GM19452 (cell line): Measurements from ENCODE around the gene IVD.
A peak's percentile ranks its signal among the peaks of the same experiment; 100 is the strongest.

Experiments used
- ATAC-seq: cut with Tn5 transposase; IDR thresholded peaks from one replicate; pipeline ENCODE4 v1.9.1; 2021; ENCODE audit not compliant: unreplicated experiment

The IVD gene

DNA sequence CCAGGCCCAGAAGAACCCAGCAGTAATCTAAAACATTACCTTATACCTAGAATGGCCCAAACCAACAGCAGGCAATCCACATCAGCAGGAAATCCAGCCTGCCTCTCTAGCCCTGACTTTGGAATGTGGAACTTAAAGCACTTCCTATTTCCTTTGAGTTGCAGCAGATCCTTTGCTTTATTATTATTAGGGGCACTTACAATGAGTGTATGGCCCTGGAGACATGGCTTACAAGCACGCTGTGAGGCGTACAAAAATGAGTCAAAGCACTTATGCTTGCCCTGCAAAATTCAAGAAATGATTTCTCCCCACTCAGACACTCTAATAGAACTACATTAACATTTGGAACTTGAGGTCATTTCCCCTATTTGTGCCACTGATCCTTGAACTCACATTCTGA, 32.6 kb upstream of the IVD start:
- no peak for ATAC-seq

DNA sequence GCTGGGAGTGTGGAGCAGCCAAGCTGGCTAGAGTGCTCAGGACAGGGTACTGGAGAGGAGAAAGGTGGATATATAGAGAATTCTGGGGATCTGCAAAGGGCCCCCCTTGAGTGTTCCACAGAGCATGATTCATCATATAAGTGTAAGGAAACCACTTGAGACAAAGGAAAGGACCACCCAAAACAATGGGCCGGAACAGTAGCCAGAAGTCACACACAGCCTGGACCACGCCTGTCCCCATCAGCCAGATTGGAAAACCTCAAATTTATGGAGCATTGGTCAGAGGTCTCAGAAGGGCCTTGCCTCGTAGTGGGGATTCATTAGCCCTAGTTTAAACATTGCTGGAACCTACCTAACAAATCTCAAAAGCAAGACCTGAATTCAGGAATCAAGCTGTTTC, 28.0 kb upstream of the IVD start:
- ATAC-seq, result no peak

GRCh38 chr15:40379374-40379773, 26.2 kb upstream of the IVD start:
- no peak for ATAC-seq

- no peak for ATAC-seq
Observed at GRCh38 chr15:40379853-40380252, 25.7 kb upstream of the IVD start.

GRCh38 chr15:40380636-40381035, 25.0 kb upstream of the IVD start:
- no peak for ATAC-seq

GRCh38 chr15:40381818-40382529, 23.6 kb upstream of the IVD start:
- no peak for ATAC-seq

- peak; percentile 92 for ATAC-seq
Observed at GRCh38 chr15:40382580-40383456, 22.8 kb upstream of the IVD start, which contains the start of gene KNSTRN. TSS of gene KNSTRN (plus strand) at chr15:40382721. CDS start at chr15:40382836, 115 bp downstream.

DNA sequence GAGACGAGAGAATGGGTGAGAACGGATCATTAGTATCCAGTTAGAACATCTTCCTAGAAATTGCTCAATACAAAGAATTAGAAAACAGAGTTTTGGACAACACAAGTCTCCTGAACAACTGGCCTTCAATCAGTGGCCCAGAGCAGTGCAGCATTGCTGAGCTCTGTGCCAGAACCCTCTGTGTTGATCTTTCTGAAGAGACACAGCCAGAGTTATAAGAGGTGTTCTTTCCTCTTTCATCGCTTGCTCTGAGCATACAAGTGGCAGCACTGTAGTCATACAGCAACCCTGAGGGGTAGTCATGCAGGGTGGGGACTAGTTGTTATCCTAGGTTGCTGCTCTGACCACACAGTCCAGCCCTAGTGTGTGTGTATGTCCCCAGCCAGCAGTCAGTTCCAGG, 19.1 kb upstream of the IVD start:
- no peak for ATAC-seq

GRCh38 chr15:40388941-40389823, 16.4 kb upstream of the IVD start:
- ATAC-seq, result no peak

DNA sequence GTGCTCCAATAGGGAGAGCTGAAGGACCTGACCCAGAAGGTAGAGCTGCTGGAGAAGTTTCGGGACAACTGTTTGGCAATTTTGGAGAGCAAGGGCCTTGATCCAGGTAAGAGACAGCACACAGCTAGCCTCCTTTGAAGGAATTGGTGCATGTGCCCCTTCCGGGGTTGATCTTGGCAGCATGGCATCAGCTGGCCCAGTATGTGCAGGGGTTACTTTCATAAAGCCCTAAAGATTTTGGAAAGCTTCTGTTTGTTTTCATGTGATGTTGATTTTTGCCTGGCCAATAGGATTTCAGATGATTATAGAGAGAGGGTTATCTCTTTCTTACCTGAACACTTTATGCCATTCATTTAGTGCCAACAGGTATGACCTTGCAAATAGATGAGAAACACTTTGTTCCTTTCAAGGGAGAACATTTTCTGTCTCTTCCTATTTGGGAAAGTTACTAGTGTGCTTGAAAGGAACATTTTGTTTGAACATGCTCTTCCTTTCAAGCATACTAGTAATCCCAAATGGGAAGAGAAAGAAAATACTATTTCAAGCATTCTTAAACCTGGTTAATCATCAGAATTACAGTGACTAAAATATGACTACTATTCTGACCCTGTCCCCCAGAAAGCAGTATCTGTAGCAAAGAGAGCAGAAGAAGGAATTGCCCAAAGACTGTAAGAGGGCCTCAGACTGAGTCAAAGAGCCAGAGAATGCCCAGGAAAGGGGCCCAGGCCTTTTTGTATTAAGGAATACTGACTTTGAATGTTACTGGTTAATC, 15.6 kb upstream of the IVD start:
- no peak for ATAC-seq

DNA sequence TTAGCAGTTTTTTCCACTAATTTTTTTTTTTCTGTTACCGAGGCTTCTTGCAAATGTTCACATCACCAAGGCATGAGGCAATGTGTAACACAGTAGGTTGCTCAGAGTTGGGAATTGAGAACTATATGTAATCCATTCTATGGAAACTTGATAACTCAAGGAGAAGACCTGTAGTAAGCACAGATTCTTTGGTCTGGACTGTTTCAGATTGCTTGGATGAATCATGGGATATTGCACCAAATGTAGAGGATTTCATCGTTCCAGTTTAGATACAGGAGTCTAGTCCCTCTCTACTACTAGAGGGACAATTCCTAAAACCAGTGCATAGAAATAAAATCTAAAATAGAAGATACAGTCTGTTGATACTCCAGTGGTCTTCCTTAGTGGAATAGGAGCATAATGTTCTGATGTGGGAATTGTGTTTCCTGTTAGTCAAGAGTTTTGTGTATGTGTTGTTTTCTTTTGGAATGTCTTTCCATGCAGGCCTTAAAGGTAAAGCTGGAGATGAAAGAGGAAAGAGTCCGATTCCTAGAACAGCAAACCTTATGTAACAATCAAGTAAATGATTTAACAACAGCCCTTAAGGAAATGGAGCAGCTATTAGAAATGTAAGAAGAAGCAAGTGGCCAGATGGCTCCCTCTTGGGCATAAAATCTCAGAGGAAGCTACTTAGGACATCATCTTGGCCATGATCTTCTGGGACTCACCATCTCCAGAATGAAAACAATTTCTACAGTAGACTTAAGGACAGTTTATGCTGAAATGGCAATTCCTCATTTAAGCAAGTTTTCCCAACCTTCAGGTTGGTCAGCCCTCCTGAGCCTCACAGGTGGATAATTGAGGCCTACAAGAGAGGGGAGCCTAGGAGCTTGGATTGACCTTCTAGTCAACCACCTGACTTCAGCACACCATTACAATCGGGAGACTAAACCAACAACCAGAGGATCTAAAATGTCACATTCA, 12.3 kb upstream of the IVD start:
- no peak for ATAC-seq

- ATAC-seq, result no peak
Observed at GRCh38 chr15:40397688-40398412, 7.7 kb upstream of the IVD start.

GRCh38 chr15:40398413-40398873, 7.2 kb upstream of the IVD start:
- ATAC-seq, result peak; percentile 83

DNA sequence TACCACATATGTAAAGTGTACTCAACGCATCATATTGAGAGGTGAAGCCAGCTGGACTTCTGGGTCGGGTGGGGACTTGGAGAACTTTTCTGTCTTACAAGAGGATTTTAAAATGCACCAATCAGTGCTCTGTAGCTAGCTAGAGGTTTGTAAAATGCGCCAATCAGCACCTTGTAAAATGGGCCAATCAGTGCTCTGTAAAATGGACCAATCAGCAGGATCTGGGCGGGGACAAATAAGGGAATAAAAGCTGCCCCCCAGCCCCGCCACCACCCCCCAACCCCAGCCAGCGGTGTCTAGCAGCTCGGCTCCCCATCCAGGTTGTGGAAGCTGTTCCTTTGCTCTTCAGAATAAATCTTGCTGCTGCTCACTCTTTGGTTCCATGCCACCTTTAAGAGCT, 6.2 kb upstream of the IVD start:
- no peak for ATAC-seq

DNA sequence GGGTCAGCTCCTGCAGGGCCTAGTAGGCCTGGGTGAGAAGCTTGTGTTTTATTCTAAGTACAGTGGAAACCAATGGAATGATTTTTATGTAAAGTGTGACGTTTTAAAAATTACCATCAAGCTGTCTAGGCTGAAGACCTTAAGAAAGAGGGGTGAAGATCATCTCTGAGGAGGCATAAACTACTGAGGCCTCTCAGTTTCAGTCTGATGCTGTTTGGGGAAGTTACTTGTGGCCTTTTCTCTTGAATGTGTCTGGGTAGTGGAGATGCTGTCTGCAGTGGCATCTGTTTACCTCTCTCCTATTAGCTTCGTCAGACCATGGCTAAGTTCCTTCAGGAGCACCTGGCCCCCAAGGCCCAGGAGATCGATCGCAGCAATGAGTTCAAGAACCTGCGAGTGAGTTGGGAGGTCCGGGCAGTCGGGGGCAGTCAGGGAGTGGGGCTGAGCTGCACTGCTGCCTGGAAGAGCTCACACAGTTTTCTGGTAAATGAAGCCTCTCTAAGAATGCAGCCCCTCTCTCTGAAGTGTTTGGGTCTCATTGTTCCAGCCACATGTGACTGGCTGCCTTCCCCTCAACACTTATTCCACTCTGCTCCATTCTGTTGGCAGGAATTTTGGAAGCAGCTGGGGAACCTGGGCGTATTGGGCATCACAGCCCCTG, 1.9 kb downstream of the IVD start:
- peak; percentile 49 for ATAC-seq

DNA sequence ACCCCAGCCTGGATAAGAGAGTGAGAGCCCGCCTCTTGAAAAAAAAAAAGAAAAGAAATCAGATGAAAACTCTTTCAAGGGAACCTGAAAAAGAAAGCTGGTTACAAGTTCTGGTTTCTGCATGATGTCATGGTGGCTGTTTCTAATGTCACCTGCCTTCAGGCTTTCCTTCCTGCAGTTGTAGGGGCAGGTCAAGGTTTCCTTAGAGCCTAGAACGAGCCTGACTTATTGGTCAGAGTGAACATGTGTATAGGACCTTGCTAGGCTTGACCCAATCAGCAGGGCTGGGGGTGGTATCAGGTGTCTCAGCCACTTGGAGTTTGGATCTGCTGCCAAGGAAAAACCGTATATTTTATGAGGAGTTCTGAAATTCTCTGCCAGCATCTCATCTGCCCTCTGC, 3.8 kb downstream of the IVD start:
- no peak for ATAC-seq

- no peak for ATAC-seq
Observed at GRCh38 chr15:40410476-40410875, 4.9 kb downstream of the IVD start.

DNA sequence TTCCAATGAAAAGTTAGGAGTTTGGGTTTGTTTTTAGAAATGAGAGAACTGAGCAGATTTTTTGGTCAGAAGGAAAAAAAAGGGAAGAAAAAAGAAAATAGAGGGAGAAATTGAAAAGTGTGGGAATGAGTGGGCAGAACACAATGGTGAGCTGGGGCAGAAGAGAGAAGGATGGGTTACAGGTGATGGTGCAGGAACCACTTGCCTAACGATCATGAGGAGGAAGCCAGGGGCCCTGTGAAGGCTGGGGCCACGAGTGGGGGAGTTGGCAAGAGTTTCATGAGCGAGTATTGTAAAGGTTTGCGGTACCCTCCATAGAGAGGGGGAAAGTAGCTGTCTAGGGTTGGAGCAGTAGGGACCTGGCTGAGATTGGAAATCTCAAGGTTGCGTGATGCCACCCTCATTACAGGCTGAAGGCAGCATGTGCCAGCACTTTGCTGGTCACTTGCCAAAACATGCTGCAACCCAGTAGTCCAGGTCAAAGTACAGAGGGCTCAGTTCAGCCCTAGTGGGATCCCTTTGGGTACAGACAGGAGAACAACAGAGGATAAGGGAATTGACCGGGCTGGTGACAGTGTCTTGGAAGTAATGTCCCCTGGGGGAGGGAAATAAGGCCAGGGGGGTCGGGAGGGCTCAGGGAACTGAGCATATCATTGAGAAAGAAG, 6.6 kb downstream of the IVD start:
- no peak for ATAC-seq
